ENCODE measurements around the gene SECISBP2L.

- TF ChIP-seq CTCF (IDR thresholded peaks at IDR 0.05) (no peak), POLR2A (IDR thresholded peaks at IDR 0.05) (no peak)
These were observed 14.7 kb upstream of the SECISBP2L start for GRCh38 chr15:49060710-49061495.
